Thyroid gland (tissue), 4 donors: ENCODE data around the gene RPLP1.

ENCODE experiments used
- POLR2A ChIP-seq, 2 donors: fragments of 450-650 bp; IDR thresholded peaks; one replicate each; pipeline ENCODE4 v1.6.1; 2017; ENCODE audit warnings: antibody characterized with exemption in 2 of 2, mild to moderate bottlenecking in 2 of 2, moderate library complexity in 1 of 2
- TF ChIP-seq, protein P1 (sequence below), 6 experiments: fragments of 200-600 bp in 3 of 6; fragments of 450-650 bp in 3 of 6; sonication (generic) in 3 of 6; IDR thresholded peaks; one replicate each; pipeline ENCODE4 v1.5.1; 2016 to 2019; ENCODE audit warnings: antibody characterized with exemption in 6 of 6, mild to moderate bottlenecking in 2 of 6, inconsistent platforms in 1 of 6, moderate library complexity in 1 of 6

DNA sequence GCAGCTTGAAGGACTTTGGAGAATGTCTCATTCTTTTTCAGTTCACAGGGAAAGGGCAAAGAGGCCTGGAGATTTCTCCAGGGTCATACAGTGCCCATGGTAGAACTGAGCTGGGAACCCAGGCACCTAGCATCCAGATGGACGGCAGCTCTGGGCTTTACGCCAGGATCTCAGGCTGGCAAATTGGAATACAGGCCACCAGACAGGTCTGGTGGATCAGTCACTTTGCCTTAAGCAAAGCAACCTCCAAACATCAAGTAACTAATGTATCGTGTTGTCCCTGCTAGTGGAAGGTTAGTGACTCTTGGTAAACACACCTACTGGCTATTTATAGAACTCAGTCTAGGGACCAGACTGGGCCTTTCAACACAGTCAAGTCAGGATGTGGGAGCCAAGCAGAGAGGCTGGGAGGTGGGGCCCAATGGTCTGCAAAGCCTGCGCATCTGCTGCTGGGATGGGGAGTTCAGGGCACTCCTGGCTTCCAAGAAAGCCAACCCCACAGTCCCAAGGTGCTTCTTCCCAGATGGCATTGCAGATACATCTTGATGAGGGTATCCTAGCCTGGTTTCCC is 30.2 kb downstream of the RPLP1 start:
- TF ChIP-seq, protein P1, sequence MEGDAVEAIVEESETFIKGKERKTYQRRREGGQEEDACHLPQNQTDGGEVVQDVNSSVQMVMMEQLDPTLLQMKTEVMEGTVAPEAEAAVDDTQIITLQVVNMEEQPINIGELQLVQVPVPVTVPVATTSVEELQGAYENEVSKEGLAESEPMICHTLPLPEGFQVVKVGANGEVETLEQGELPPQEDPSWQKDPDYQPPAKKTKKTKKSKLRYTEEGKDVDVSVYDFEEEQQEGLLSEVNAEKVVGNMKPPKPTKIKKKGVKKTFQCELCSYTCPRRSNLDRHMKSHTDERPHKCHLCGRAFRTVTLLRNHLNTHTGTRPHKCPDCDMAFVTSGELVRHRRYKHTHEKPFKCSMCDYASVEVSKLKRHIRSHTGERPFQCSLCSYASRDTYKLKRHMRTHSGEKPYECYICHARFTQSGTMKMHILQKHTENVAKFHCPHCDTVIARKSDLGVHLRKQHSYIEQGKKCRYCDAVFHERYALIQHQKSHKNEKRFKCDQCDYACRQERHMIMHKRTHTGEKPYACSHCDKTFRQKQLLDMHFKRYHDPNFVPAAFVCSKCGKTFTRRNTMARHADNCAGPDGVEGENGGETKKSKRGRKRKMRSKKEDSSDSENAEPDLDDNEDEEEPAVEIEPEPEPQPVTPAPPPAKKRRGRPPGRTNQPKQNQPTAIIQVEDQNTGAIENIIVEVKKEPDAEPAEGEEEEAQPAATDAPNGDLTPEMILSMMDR (IDR thresholded peaks at IDR 0.05) = no peak
- no peak for TF ChIP-seq POLR2A (IDR thresholded peaks at IDR 0.05)
